ENCODE data around the gene STPG3.

STPG3 gene

DNA sequence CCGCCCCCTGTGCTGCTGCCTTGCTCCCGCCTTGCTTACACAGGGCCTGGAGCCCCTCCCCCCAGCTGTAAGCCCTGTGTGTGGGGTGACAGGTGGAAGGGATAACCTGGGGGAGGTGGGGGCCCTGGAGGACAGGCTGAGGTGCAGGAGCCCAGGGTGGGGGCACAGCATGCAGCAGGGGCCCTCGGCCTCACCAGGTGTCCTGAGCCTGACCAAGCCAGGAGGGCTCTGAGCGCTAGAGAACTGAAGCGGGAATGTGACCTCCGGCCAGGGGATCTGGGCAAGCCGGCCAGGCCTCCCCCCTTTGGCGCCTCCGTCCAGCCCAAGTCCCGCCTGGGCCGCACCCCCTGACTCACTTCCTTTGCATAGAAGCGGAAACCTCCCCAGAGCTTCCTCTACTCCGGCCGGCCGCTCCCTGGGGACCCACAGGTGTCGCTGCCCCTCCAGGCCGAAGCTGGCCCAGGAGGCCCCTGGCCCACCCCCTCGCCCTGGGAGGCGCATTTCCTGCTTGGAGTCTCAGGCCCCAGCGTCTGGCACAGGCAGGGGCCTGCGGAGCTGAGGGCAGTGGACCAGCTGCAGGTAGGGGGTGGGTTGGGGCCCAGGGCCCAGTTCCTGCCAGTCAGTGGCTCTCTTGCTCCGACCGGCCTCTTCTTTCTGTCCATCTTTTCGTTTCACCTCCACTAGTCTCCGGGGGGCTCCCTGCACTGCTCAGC lies 26.4 kb downstream of the STPG3 start, which contains the start of gene TOR4A:
Gene TOR4A, plus strand, starts transcription at position 398 of the 713 bp plus-strand sequence. CDS start 964 bp downstream, outside the sequence.
- no CpG with 5 or more reads among the region's 25 CpGs for WGBS (ENCODE audit: insufficient coverage, insufficient read length)
- DNase-seq (ENCODE audit: low read depth, low spot score), result no peak
- Histone ChIP-seq H3K4me3 (ENCODE audit: low read length) (peak within 1 kb of the TSS; percentile 13; the same call in 1 of the 2 replicates), H3K4me1 (ENCODE audit: control insufficient read depth, insufficient read depth, low read length) (peaks cover 4% of the 10 kb centered on the region; the same call in 1 of the 2 replicates), H3K36me3 (ENCODE audit: control insufficient read depth, insufficient read depth, low read length) (peaks cover 15% of the 10 kb centered on the region; the same call in 1 of the 2 replicates), H3K9me3 (ENCODE audit: control insufficient read depth, insufficient read depth, low read length) (no peaks in the 10 kb centered on the region), H3K27me3 (ENCODE audit: control insufficient read depth, insufficient read depth, low read length) (no peaks in the 10 kb centered on the region), H3K27ac (ENCODE audit: low read length) (no peak within 1 kb of the TSS)

DNA sequence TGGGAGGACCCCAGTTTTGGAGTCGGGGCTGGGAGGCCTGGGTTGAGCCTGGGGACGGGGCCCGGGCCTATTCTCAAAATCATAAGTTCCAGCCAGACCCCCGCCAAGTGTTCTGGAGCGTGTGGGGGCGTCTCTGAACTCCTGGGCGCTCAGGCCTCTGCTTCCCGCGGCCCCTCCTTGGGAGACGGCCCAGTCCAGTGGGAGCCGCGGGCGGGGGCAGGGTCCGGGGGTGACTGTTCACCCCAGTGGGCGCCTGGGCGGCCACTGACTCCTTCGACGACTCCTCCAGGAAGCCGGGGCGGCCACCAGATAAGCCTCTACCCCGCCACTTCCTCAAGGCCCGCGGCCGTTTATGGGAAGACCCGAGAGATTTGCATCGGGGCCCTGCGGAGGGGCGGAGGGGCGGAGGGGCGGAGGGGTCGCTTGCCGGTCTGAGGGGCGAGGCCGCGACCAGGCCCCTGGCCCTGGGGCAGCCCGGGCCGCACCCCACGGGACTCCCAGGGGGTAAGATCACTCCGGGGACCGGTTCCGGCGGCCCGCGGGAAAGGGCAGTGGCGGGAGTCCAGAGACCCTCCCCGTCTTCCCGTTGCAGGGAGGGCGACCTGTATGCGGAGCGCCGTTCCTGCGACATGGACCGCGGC lies 27.1 kb downstream of the STPG3 start:
- Histone ChIP-seq H3K27me3 (ENCODE audit: control insufficient read depth, insufficient read depth, low read length) (no peaks in the 10 kb centered on the region), H3K9me3 (ENCODE audit: control insufficient read depth, insufficient read depth, low read length) (no peaks in the 10 kb centered on the region), H3K4me3 (ENCODE audit: low read length) (peak overlapping the region; percentile 8; the same call in 1 of the 2 replicates), H3K4me1 (ENCODE audit: control insufficient read depth, insufficient read depth, low read length) (peaks cover 4% of the 10 kb centered on the region; the same call in 1 of the 2 replicates), H3K27ac (ENCODE audit: low read length) (no peak overlapping the region), H3K36me3 (ENCODE audit: control insufficient read depth, insufficient read depth, low read length) (peaks cover 12% of the 10 kb centered on the region; the same call in 1 of the 2 replicates)
- WGBS (ENCODE audit: insufficient coverage, insufficient read length), result no CpG with 5 or more reads among the region's 54 CpGs
- no peak for DNase-seq (ENCODE audit: low read depth, low spot score)

DNA sequence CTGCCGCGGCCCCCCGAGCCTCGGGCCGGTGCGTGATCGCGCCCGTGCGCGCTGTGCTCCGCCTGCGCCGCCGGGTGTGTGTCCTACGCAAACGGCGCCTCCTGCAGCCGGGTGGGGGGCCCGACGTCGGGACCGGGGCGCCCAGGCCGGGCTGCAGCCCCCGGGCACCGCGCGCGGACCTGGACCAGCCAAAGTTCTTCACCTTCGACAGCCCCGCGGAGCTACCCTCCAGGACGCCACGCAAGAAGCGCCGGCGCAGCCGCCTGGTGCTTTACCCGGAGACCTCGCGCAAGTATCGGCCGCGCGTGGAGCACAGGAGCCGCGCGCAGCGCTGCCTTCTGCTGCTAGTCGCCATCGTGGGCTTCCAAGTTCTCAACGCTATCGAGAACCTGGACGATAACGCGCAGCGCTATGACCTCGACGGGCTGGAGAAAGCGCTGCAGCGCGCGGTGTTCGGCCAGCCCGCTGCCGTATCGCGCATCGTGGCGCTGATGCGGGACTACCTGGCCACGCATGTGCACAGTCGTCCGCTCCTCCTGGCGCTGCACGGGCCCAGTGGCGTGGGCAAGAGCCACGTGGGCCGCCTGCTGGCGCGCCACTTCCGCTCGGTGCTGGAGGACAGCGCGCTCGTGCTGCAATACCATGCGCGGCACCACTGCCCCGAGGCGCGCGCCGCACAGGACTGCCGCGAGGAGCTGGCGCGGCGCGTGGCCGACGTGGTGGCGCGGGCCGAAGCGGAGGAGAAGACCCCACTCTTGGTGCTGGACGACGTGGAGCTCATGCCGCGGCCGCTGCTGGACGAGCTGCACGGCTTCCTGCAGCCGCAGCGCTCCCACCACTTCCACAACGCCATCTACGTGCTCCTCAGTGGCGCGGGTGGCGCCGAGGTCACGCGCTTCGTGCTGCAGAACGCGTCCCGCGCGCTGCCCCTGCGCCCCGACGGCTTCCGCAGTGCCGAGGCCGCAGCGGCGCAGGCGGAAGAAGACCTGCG lies 27.9 kb downstream of the STPG3 start:
- no peak for DNase-seq (ENCODE audit: low read depth, low spot score)
- WGBS (ENCODE audit: insufficient coverage, insufficient read length), result no CpG with 5 or more reads among the region's 139 CpGs
- Histone ChIP-seq H3K27ac (ENCODE audit: low read length) (no peak overlapping the region), H3K4me1 (ENCODE audit: control insufficient read depth, insufficient read depth, low read length) (0 out of 2 replicates have a peak, but pooled peaks cover 4% of the 10 kb centered on the region), H3K36me3 (ENCODE audit: control insufficient read depth, insufficient read depth, low read length) (peaks cover 12% of the 10 kb centered on the region; the same call in 1 of the 2 replicates), H3K27me3 (ENCODE audit: control insufficient read depth, insufficient read depth, low read length) (no peaks in the 10 kb centered on the region), H3K4me3 (ENCODE audit: low read length) (peak overlapping the region; percentile 8; the same call in 1 of the 2 replicates), H3K9me3 (ENCODE audit: control insufficient read depth, insufficient read depth, low read length) (no peaks in the 10 kb centered on the region)

DNA sequence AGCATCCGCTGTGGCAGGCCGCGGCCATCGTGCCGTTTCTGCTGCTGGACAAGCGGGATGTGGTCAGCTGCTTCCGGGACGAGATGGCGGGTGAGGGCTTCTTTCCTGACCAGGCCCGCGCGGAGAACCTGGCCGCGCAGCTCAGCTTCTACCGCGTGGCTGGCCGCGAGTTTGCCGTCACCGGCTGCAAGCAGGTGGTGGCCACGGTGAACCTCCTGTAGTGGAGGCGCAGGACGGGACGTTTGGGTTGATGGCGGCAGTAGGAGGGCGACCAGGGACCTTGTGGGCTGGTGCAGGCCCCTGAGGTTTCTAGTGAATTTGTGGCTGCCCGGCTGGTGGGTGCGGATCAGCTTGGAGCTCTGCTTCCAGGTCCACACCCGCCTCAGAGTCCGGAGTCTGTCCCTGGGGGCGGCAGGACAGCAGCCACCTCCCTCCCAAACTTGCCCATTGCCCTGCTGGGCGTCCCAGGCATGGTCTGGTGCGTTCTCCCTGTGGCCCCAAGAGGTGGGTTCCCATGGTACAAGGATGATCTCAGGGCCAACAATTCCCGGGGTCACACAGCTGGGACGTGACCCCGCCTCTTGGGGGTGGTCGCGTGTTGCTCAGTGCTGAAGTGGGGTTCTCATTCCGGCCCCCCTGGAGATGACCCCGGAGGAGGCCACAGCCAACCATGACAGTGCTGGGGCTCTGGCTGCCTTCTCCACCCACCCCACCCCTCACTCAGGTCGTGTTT lies 28.8 kb downstream of the STPG3 start:
- no CpG with 5 or more reads among the region's 41 CpGs for WGBS (ENCODE audit: insufficient coverage, insufficient read length)
- Histone ChIP-seq H3K36me3 (ENCODE audit: control insufficient read depth, insufficient read depth, low read length) (peaks cover 12% of the 10 kb centered on the region; the same call in 1 of the 2 replicates), H3K4me1 (ENCODE audit: control insufficient read depth, insufficient read depth, low read length) (0 out of 2 replicates have a peak, but pooled peaks cover 4% of the 10 kb centered on the region), H3K9me3 (ENCODE audit: control insufficient read depth, insufficient read depth, low read length) (no peaks in the 10 kb centered on the region), H3K27me3 (ENCODE audit: control insufficient read depth, insufficient read depth, low read length) (no peaks in the 10 kb centered on the region), H3K27ac (ENCODE audit: low read length) (no peak overlapping the region), H3K4me3 (ENCODE audit: low read length) (no peak overlapping the region; the same call in 1 of the 2 replicates)
- DNase-seq (ENCODE audit: low read depth, low spot score), result no peak

DNA sequence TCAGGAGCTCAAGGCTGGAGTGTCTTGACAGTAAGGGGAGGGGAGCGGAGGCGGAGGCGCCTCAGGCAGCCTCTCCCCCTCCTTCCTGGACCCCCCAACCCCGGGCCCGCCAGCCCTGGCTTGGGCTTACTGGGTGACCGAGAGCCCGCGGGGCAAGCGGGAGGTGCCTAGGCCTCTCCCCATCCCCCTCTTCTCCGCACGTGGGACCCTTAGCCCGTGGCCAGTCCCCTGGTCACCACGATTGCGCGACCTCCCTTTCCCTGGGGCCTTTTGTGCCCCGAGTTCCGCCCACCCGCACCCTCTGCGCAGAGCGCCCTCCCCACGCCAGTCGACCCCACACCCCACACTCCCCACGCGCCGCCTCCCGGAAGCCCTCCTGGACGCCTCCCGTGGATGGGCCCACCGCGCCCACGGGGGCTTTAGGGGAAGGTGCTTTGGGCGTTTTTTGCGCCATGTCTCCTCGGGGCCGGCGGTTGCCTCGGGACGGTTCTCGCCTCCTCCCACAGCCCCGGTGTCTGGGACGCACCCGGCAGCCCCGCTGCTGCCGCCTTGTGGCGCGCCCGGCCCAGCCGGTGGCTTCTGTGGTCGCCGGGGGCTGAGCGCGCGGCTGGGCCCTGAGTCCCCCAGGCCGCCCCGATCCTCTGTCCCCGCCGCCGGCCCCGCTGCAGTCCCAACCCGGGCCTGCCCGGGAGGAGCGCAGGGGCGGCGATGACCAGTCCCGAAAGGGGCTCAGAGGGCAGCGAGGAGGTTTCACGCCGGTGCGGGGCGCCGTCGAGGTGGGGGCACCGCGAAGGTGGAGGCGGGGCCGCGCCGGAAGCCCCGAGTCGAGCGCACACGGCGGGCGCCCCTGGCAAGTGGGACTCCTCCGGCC lies 29.6 kb downstream of the STPG3 start:
- H3K4me3 ChIP-seq (ENCODE audit: low read length), result peak overlapping the region; percentile 40; the same call in 1 of the 2 replicates
- H3K27ac ChIP-seq (ENCODE audit: low read length), result no peak overlapping the region
- DNase-seq (ENCODE audit: low read depth, low spot score), result no peak
- no peaks in the 10 kb centered on the region for H3K27me3 ChIP-seq (ENCODE audit: control insufficient read depth, insufficient read depth, low read length)
- no CpG with 5 or more reads among the region's 85 CpGs for WGBS (ENCODE audit: insufficient coverage, insufficient read length)
- 0 out of 2 replicates have a peak, but pooled peaks cover 4% of the 10 kb centered on the region for H3K4me1 ChIP-seq (ENCODE audit: control insufficient read depth, insufficient read depth, low read length)
- H3K36me3 ChIP-seq (ENCODE audit: control insufficient read depth, insufficient read depth, low read length), result peaks cover 12% of the 10 kb centered on the region; the same call in 1 of the 2 replicates
- no peaks in the 10 kb centered on the region for H3K9me3 ChIP-seq (ENCODE audit: control insufficient read depth, insufficient read depth, low read length)

DNA sequence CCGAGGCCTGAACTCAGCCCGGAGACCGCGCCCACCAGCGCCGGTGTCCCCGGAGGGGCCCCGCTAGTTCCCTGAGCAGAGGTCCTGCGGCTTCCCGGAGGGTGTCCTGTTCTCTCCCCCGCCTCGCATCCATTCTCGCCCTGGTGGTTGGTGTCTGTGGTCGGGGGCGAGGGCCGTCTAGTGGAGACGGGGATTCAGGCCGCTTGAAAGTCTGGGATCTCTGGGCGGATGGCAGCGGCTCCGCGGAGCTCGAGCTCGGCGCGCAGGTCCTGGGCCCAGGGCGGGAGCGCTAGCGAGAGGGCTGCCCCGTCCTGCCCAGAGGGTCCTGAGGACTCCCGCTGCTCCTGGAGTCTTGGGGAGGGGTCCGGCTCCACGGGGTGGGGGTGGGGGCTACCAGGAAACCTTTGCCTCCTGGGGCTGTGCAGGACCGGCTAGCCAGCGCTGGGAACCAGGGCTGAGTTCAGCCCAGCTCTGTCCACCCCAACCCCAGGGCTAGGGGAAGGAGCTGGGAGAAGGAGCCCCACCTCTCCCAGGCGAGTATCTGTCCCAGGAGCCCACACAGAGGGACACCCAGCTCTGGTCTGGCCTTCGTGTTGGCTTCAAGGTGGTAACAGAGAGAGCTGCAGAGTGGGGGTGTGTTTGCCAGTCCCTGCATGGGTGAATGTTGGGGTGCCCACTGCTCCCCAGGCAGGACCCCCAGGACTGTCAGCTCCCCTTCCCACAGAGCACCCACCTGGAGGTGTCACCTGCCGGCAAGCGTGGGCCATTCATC lies 30.4 kb downstream of the STPG3 start:
- Histone ChIP-seq H3K9me3 (ENCODE audit: control insufficient read depth, insufficient read depth, low read length) (no peaks in the 10 kb centered on the region), H3K36me3 (ENCODE audit: control insufficient read depth, insufficient read depth, low read length) (peaks cover 12% of the 10 kb centered on the region; the same call in 1 of the 2 replicates), H3K27ac (ENCODE audit: low read length) (no peak overlapping the region), H3K27me3 (ENCODE audit: control insufficient read depth, insufficient read depth, low read length) (no peaks in the 10 kb centered on the region), H3K4me3 (ENCODE audit: low read length) (peak overlapping the region; percentile 40; the same call in 1 of the 2 replicates), H3K4me1 (ENCODE audit: control insufficient read depth, insufficient read depth, low read length) (0 out of 2 replicates have a peak, but pooled peaks cover 4% of the 10 kb centered on the region)
- no peak for DNase-seq (ENCODE audit: low read depth, low spot score)
- no CpG with 5 or more reads among the region's 39 CpGs for WGBS (ENCODE audit: insufficient coverage, insufficient read length)

DNA sequence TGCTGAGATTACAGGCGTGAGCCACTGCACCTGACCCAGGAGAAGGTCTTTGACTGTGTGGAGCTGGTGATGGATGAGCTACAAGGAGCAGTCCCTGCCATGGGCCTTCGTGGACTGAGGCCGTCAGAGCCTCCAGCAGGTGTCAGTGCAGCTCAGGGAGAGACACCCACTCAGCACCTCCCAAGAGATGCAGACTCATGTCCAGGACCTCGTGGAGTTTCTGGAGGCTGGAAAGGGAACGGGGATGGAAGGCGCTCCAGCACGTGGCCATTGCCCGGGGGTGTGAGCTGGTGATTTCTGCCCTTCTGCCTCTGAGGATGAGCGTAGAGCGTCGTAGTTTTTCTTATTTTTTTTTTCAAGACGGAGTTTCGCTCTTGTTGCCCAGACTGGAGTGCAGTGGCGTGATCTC lies 35.9 kb downstream of the STPG3 start:
- no CpG with 5 or more reads among the region's 14 CpGs for WGBS (ENCODE audit: insufficient coverage, insufficient read length)
- H3K9me3 ChIP-seq (ENCODE audit: control insufficient read depth, insufficient read depth, low read length), result no peaks in the 10 kb centered on the region
- no peak overlapping the region for H3K27ac ChIP-seq (ENCODE audit: low read length)
- H3K27me3 ChIP-seq (ENCODE audit: control insufficient read depth, insufficient read depth, low read length), result no peaks in the 10 kb centered on the region
- H3K4me3 ChIP-seq (ENCODE audit: low read length), result no peak overlapping the region
- DNase-seq (ENCODE audit: low read depth, low spot score), result no peak
- no peaks in the 10 kb centered on the region for H3K36me3 ChIP-seq (ENCODE audit: control insufficient read depth, insufficient read depth, low read length)
- no peaks in the 10 kb centered on the region for H3K4me1 ChIP-seq (ENCODE audit: control insufficient read depth, insufficient read depth, low read length)

DNA sequence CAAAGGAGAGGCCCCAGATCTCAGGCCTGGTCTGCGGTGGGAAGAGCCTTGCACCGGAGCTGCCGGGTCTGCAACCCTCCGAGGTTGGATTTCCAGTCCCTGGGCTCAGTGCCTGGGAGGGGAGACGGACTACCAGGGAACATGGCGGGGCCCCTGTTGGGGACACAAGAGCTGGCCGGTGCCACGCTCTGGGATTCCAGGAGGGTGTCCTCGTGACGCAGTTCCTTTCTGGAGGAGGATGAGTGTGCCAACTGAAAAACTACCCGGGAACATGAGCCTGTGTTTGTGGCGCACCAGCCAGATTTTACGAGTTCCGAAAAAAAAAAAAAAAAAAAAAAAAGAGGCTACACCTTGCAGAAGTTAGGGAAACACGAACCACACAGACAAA lies 42.0 kb downstream of the STPG3 start:
- Histone ChIP-seq H3K9me3 (ENCODE audit: control insufficient read depth, insufficient read depth, low read length) (no peaks in the 10 kb centered on the region), H3K4me3 (ENCODE audit: low read length) (no peak overlapping the region), H3K4me1 (ENCODE audit: control insufficient read depth, insufficient read depth, low read length) (peaks cover 12% of the 10 kb centered on the region), H3K36me3 (ENCODE audit: control insufficient read depth, insufficient read depth, low read length) (no peaks in the 10 kb centered on the region), H3K27me3 (ENCODE audit: control insufficient read depth, insufficient read depth, low read length) (no peaks in the 10 kb centered on the region; the same call in 1 of the 2 replicates), H3K27ac (ENCODE audit: low read length) (no peak overlapping the region)
- no peak for DNase-seq (ENCODE audit: low read depth, low spot score)
- no CpG with 5 or more reads among the region's 15 CpGs for WGBS (ENCODE audit: insufficient coverage, insufficient read length)

Measured in iPS DF 6.9 (cell line).